Mucosa of descending colon (tissue), 3 donors: ENCODE data around the gene ECM1. TPM values are rescaled to one million over a fixed set of nuclear protein-coding genes. Genes with fewer than 3 reads are reported as not detected.

Experiments
- ATAC-seq: fragments of 200-7000 bp; cut with Tn5 transposase; one replicate; pipeline ENCODE4 v1.9.1; 2020; ENCODE audit warnings: mild to moderate bottlenecking, moderate library complexity
- DNase-seq, 3 donors: peaks; one replicate each; pipeline ENCODE4 v3.0.0-alpha.2; 2020
- H3K36me3 ChIP-seq: fragments of 200-600 bp; one replicate; pipeline ENCODE4 v1.8.0; 2021; ENCODE audit warnings: low read depth, mild to moderate bottlenecking
- H3K4me1 ChIP-seq: fragments of 200-600 bp; one replicate; pipeline ENCODE4 v1.8.0; 2021; ENCODE audit warnings: low read depth, mild to moderate bottlenecking
- H3K4me3 ChIP-seq: fragments of 200-600 bp; one replicate; pipeline ENCODE4 v1.8.0; 2021; ENCODE audit warnings: mild to moderate bottlenecking
- H3K9me3 ChIP-seq: fragments of 200-600 bp; one replicate; pipeline ENCODE4 v1.8.0; 2021; ENCODE audit warnings: mild to moderate bottlenecking
- CTCF ChIP-seq: fragments of 200-600 bp; IDR thresholded peaks from one replicate; pipeline ENCODE4 v1.8.0; 2022; ENCODE audit warnings: antibody characterized with exemption, mild to moderate bottlenecking
- intact Hi-C, 2 donors: fragments of 100-400 bp; cut with DNase I in 1 of 2; cut with micrococcal nuclease in 1 of 2; formaldehyde crosslinking; loops; one replicate each; pipeline versions ENCODE4 v1.11.0 to v1.11.1; 2022; cut with DNase I, micrococcal nuclease
- total RNA-seq, 3 donors: library from RNA; stranded (reverse); fragmentation: NEBNext Ultra II Directional in 2 of 3; extraction: Animal tissue kit (Norgen Biotek cat#: 25700) in 2 of 3; gene quantifications; one replicate each; pipeline versions ENCODE4 v1.2.1 to v1.2.4, GENCODE V29; 2021 to 2023
- donor health status: DM: no; HTN: no; CAD: no; lungs with moderate emphysema.
- donor health status: DM: no; HTN: no; CAD: no.
- donor health status: DM: no; HTN: yes; CAD: no.

ECM1 gene
- total RNA-seq, 3 donors from 2014 or later = 3.4 to 11.0 (median 8.8) TPM

GRCh38 chr1:150554086-150554452, 46.2 kb downstream of the ECM1 start:
- TF ChIP-seq CTCF = no peak
- H3K36me3 ChIP-seq = no peaks in the 10 kb centered on the region
- DNase-seq (no peak), ATAC-seq (no peak)
- H3K4me3 ChIP-seq = no peak overlapping the region
- intact Hi-C loops = loop anchor here in 1 of 2 donors (10.0 kb wide), 1 partner anchor 71 kb away; the partner anchor contains the start of gene ENSA
- no peaks in the 10 kb centered on the region for H3K9me3 ChIP-seq
- H3K4me1 ChIP-seq = peaks cover 9% of the 10 kb centered on the region

- H3K4me1 ChIP-seq = peaks cover 15% of the 10 kb centered on the region
- ATAC-seq (no peak), DNase-seq (peak in 1 of 3 donors; percentile 46)
- no peak overlapping the region for H3K4me3 ChIP-seq
- H3K9me3 ChIP-seq = no peaks in the 10 kb centered on the region
- H3K36me3 ChIP-seq = no peaks in the 10 kb centered on the region
- intact Hi-C loops = loop anchor here in 1 of 2 donors (10.0 kb wide), 1 partner anchor 69 kb away; the partner anchor contains the start of gene ENSA
- no peak for TF ChIP-seq CTCF
Measured at GRCh38 chr1:150555198-150555970, 47.5 kb downstream of the ECM1 start.

- peak in 1 of 3 donors; percentile 52 for DNase-seq
- Histone ChIP-seq H3K36me3 (no peaks in the 10 kb centered on the region), H3K4me1 (peaks cover 15% of the 10 kb centered on the region), H3K4me3 (no peak overlapping the region), H3K9me3 (no peaks in the 10 kb centered on the region)
- no peak for TF ChIP-seq CTCF
- intact Hi-C loops = loop anchor here in 1 of 2 donors (10.0 kb wide), 1 partner anchor 69 kb away; the partner anchor contains the start of gene ENSA
- ATAC-seq = no peak
Measured at GRCh38 chr1:150555971-150556865, 48.3 kb downstream of the ECM1 start.

- Histone ChIP-seq H3K9me3 (no peaks in the 10 kb centered on the region), H3K4me1 (peaks cover 13% of the 10 kb centered on the region), H3K36me3 (no peaks in the 10 kb centered on the region), H3K4me3 (no peak overlapping the region)
- no peak for TF ChIP-seq CTCF
- no peak for ATAC-seq
- intact Hi-C loops = loop anchor here in 1 of 2 donors (10.0 kb wide), 1 partner anchor 68 kb away; the partner anchor contains the start of gene ENSA
- DNase-seq = peak in 1 of 3 donors; percentile 58
Measured at GRCh38 chr1:150557065-150557600, 49.2 kb downstream of the ECM1 start.

GRCh38 chr1:150557813-150558212, 49.9 kb downstream of the ECM1 start:
- ATAC-seq = no peak
- peaks cover 19% of the 10 kb centered on the region for H3K4me1 ChIP-seq
- H3K36me3 ChIP-seq = no peaks in the 10 kb centered on the region
- H3K4me3 ChIP-seq = no peak overlapping the region
- intact Hi-C loops = loop anchor here in 1 of 2 donors (10.0 kb wide), 1 partner anchor 67 kb away; the partner anchor contains the start of gene ENSA
- TF ChIP-seq CTCF = no peak
- no peaks in the 10 kb centered on the region for H3K9me3 ChIP-seq
- peak in 1 of 3 donors; percentile 52 for DNase-seq
